ENCODE measurements around the gene SCN1B.
A peak's percentile ranks its signal among the peaks of the same experiment; 100 is the strongest.
"Not testable (repeated sequence)": the region's sequence is repeated elsewhere in the genome, so short reads cannot be mapped to it uniquely, and the experiment has no call there.

The SCN1B gene

DNA sequence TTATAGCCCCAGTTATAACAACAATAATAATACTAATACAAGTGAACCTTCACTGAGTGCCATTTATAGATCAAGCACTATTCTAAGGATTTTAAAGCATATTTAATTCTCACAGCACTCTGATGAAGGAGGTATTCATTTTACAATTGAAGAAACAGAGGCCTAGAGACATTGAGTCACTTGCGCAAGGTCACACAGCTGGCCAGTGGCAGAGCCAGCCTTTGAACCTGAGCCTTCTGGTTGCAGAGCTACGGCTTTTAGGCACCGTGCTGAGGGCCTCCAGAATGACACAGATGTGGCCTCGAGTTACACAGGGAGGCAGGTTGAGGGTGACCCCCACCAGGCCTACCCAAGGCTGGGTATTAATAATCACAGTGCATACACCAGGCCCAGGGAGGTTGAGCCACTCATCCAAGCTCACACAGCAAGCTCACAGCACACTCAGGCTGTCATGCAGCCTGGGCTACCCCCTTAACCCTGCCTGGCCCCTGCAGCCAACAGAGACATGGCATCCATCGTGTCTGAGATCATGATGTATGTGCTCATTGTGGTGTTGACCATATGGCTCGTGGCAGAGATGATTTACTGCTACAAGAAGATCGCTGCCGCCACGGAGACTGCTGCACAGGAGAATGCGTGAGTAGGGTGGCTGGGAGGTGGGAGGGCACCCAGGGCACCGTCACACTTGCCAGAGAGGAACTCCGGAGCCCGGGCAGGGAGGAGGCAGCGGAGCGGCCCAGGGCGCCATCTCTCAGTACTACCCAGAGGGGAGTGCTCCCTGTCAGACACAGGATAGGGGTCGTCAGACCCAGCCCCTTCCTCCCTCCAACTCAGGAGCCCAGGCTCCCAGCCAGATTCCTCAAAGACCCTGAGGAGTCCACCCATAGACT lies 8.6 kb downstream of the SCN1B start:
- DNase-seq = no peak

DNA sequence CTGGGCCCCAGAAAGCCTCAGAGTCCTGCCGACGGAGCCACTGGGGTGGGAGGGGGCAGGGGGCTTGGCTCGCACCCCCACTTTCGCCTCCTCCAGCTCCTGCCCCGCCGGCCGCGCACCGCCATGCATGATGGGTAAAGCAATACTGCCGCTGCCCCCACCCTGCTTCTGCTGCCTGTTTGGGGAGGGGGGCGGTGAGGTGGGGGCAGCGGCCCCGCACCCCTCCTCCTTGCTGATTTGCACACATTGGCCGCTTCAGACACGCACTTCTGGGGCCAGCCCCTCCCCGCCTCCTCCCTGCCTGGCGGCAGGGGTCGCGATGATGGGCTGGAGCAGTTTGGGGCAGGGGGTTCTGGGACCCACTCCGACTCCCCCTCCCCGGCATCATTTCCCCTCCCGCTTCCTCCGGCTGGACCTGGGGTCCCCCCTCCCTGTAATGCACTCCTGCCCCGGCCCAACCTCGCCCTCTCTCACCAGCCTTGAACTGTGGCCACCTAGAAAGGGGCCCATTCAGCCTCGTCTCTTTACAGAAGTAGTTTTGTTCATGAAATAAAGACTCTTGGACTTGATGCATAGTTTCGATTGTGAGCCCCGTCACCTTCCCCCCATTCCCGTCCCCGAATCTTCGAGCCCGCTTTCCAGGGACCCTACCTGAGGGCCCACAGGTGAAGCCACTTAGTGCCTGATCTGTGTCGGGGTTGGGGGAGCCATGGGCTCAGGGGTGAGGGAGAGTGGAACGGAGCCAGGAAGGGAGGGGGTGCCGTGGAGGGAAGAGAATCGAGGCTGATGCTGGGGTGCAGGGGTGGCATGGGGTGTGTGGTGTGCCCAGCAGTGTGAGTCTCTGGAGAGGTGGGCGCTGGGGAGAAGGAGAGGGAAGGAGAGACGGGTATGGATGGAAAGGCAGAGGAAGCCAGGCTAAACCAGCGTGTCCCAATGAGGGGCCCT lies 9.9 kb downstream of the SCN1B start:
- no peak for DNase-seq

DNA sequence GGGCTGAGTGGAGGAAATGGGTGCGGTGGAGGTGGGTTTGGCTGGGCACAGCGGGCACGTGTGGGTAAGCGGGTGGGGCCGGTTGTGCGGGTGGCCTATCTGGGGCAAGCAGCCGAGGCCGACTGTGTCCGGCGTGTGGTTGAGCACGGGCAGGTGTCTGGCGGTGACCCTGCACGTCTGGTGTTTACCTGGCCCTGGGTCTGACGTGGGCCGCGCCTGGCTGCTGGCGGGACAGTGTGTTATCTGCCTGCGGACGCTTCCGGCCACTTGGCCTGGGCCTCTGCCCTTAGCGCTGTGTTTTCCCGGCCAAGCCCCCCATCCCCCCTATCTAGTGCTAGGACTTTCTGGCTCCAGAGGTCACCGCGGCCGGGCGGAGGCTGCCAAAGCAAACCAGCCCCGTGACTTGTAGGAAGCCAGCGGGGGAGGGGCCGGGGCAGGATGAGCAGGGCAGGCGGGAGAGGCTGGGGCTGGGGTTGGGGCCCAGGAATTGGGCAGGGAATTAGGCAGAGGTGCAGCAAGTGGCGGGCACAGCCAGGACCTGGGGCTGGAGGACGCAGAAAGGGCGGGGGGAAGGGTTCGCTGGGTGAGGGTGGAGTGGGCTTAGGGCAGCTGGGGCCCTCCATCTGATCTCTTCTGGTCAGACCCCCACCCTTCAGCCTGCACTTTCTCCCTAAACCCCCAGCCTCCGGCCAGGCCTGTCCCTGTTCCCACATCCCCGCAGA lies 10.7 kb downstream of the SCN1B start:
- DNase-seq = peak in 2 of 4 experiments; percentile 9 to 21

DNA sequence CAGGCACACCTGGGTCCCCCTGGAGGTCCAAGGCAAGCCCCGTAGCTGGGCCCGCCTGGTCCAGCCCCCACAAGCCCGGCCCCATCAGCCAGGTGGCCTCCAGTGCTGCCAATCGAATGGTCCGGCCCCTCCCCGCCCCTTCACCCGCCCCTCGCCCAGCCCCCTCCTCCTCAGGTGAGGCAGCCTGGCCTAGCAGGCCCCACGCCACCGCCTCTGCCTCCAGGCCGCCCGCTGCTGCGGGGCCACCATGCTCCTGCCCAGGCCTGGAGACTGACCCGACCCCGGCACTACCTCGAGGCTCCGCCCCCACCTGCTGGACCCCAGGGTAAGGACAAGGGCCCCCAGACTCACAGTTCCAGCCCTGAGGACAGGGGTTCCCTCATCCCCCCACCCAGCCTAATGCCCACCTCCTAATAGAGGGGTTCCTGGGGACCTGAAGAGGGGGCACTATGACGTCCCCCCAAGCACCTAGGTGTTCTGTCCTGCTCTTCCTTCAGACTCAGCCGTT lies 11.3 kb downstream of the SCN1B start, which contains the start of gene HPN:
Gene HPN, plus strand, starts transcription at position 174 of the 508 bp plus-strand sequence. CDS start 786 bp downstream, outside the sequence.
- DNase-seq = no peak

DNA sequence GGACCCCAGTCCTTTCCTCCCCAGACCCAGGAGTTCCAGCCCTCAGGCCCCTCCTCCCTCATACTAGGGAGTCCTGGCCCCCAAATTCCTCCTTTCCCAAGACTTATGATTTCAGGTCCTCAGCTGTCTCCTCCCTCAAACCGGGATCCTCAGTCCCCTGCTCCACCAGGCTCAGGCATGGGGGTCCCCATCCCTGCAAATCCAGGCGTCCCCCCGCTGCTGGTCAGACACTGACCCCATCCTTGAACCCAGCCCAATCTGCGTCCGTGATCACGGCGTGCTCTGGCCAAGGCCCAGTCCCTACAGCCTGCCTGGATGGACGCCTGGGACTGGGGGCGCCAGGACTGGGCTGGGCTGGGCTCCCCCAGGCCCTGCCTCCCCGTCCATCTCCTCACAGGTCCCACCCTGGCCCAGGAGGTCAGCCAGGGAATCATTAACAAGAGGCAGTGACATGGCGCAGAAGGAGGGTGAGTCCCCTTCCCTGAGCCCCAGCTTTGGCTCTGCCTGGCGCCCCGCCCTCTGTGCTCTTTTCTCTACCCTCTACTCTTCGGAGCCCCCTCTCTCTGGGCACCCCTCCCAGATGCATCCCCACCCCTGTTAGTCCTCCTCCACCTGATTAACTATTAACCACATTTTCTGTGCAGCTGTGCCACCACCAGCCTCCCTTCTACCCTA lies 11.9 kb downstream of the SCN1B start:
- no peak for DNase-seq

DNA sequence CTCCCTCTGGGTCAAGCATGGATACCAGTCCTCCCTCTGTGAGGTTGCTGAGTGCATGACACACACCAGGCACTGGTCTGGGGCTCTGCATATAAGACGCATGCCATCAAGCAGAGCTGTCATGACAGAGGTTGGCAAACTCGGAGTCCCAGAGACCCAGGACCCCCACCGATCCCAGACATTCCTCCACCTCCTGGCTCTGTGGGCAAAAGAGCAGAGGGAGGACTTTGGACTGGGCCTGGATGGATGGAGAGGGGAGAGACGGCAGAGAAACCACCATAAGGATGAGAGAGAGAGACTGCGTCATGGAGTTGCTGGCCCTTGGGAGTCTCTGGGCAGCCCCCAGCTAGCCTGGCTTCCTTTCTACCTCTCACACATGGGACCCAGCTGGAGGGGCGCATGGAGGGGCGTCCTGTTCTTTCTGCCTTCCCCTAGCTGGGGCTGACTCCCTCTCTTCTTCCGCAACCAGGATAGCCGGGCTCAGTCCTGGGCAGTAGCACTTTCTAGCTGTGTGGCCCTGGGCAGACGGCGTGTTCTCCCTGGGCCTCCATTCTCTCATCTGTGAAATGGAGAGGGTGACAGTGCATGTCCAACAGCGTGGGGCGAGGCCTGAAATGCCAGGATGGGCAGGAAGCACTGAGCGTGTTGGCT lies 12.8 kb downstream of the SCN1B start:
- DNase-seq = no peak

DNA sequence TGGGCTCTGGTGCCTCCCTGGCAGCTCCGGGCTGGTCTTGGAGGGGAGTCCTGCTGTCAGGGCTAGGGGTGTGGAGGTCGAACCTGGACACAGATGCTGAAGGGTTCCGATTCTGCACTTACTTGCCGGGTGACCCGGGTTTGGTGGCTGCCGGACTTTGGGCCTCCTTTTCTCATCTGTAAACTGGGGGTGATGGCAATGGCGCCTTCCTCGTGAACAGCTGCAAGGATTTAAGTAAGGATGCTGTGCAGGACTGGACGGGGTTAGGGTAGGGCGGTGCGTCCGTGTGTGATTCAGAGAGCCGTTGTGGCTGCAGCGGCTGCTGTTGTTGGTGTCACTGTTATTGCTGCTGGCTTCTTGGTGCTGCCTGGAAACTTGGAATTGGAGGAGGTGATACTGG lies 13.6 kb downstream of the SCN1B start:
- no peak for DNase-seq

DNA sequence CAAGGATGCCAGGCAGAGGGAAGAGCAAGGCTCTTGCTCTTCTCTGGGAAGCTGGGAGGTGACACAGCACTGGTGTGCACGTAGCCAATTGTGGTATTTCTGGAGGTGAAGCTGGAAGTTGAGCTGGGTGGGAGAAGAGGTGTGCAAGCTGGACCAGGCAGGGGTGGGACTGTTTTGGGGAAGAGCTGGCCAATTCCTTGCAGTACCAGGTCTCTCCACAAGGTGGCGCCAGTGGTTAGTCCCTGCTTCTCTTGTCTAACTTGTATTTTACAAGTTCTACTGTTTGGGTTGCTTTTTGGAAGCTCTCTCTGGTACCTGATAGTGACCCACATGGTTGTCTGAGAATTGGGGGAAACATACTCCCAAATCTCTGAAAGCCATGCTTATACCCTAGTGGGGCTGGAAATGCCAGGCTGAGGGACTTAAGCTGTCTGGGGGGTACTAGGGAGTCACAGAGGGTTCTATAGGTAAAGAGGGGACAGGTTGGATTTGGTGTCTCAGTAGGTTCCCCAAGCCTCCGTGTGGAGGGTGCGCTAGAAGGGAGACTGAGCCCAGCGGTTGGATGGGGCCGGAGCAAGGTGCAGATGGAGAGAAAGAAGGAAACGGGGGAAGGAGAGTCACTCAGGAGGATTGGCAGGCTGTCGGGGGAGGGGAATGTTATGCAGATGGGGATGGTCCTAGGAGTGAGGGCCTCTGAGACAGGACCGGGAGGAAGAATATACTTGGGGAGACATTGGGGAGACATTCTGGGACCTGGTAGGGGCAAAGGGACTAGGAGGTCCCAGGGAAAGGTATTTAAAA lies 14.2 kb downstream of the SCN1B start:
- peak in 3 of 4 experiments; percentile 34 to 51 (median 48) for DNase-seq

DNA sequence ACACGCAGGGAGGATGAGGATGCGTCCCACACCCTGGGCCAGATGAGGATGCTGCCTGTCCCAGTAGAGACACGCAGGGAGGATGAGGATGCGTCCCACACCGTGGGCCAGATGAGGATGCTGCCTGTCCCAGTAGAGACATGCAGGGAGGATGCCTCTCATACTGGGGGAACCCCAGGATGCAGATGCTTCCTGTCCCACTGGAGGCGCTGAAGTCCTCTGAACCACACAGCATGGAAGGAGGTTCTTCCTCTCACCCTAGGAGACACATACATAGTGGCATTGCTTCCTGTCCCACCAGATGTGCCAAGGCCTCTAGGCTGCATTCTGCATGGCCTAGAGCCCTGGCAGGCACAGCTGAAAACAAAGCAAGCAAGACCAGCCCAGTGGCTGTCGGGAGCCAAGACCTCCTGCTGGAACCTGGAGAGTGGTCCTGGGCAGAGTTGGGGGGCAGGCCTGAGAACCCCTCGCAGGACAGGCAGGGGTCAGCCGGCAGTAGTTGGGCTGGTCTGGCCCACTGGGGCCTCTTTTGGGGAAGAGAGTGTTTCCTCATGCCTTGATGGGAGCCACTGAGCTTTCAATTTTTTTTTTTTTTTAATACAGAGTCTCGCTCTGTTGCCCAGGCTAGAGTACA lies 15.5 kb downstream of the SCN1B start:
- DNase-seq = peak in 1 of 4 experiments; percentile 14

DNA sequence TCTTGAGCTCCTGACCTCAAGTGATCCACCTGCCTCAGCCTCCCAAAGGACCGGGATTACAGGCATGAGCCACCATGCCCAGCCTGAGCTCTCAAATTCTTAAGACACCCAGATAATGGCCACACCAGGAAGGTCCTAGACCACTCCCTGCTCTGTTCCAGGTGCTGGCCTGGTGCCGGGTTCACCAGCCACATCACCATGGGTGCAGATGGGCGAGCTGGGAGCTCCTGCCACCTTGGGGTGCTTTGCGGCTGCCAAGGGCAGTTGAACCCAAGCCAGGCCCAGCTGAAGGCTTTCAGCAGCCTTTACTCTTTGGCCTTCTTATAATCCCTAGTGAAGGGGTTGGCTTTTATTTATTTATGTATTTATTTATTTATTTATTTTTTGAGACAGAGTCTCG lies 16.2 kb downstream of the SCN1B start:
- DNase-seq = no peak

DNA sequence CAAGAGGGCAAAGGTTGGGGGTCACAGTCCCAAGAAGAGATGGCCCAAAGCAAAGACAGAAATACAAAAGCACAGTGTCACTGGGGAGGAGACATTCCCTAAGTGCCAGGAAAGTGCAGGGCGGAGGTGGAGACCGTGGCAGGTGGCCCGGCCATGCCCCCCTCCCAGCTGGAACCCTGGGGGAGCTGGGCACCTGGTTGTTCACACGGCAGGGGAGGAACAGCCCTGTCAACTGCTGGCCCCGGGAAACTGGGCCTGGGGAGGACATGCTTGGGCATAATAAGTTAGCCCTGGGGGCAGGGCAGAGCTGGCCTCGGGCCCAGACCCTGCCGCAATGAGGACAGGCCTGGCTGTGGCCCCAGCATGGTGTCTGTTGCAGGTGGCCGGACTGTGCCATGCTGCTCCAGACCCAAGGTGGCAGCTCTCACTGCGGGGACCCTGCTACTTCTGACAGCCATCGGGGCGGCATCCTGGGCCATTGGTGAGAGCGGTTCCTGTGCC lies 18.7 kb downstream of the SCN1B start:
- no peak for DNase-seq

DNA sequence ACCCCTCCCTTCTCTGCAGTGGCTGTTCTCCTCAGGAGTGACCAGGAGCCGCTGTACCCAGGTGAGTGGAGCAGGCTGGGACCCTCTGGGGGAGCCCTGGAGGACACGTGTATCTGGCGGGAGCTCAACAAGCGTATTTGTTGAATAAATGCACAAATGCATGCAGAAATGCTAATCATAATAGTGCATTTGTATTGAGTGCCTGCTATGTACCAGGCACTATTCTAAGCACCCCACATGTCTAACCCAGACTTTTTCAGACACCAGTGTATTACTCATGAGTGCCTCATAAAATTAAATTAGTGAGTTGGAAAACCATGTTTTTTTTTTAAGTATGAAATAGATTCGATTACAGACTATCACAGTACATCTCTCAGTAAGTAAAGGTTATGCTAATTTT lies 19.2 kb downstream of the SCN1B start:
- no peak for DNase-seq

DNA sequence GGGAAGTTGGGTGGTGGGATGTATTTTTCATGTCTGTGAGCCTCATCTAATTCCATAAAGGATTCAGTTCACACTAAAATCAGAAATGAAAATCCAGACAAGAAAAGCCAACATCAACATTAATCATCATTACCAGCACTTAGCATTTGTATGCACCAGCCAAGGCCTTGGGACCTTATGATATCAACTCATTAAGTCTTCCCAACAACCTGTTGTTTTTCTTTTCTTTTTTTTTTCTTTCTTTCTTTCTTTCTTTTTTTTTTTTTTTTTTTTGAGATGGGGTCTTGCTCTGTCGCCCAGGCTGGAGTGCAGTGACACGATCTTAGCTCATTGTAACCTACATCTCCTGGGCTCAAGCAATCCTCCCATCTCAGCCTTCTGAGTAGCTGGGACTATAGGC lies 20.4 kb downstream of the SCN1B start:
- not testable (repeated sequence) for DNase-seq

DNA sequence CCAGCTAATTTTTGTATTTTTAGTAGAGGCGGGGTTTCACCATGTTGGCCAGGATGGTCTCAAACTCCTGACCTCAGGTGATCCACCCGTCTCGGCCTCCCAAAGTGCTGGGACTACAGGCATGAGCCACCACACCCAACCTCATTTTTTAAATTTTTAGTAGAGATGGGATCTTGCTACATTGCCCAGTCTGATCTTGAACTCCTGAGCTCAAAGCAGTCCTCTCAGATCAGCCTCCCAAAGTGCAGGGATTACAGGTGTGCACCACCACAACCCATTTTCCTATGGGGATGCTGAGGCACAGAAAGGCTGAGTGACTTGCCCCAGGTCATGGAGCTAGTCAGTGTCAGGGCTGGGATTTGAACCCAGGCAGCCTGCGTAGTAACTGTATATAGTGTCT lies 21.0 kb downstream of the SCN1B start:
- DNase-seq = not testable (repeated sequence)

DNA sequence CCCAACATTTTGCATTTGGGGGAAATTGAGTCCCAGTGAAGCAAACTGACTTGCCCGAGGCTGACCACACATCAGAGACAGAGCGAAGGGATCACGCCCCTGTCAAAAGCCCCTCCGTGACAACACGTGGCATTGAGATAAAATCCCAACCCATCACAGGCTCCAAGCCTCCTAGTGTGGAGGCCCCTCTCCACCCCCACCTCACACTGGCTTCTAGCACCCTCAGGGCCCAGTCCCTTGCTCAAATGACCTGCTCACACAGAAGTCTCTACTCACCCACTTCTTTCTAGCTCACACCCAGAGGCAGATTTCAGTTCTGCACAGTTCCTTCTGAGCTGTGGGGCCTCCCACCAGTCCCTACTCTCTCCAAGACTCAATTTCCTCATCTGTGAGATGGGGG lies 21.5 kb downstream of the SCN1B start:
- DNase-seq = no peak

DNA sequence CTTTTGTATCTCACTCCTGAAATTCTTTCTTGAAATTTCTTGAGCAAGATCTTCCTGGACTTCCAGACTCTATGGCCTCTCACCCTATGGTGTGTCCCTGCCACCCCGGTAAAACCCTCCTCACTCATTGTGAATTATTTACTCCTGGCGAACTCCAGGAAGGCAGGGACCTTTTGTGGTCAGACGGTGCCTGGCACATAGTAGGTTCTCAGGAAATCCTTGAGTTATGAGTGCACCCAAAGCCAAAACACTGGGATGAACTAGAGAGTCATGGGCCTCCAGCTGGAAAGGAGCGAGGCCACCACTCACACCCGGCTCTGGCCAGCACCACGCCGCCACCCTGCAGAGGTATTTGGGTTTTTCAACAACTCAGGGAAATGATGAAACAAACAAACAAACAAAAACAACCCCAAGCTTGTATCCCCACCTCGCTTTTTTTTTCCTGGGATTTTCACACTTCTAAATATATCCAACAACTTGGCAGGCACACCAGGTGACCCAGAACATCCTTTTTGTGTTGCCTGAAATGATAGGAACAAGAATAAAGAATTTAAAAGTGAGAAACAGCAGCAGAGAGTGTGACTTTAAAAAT lies 22.4 kb downstream of the SCN1B start:
- no peak for DNase-seq

DNA sequence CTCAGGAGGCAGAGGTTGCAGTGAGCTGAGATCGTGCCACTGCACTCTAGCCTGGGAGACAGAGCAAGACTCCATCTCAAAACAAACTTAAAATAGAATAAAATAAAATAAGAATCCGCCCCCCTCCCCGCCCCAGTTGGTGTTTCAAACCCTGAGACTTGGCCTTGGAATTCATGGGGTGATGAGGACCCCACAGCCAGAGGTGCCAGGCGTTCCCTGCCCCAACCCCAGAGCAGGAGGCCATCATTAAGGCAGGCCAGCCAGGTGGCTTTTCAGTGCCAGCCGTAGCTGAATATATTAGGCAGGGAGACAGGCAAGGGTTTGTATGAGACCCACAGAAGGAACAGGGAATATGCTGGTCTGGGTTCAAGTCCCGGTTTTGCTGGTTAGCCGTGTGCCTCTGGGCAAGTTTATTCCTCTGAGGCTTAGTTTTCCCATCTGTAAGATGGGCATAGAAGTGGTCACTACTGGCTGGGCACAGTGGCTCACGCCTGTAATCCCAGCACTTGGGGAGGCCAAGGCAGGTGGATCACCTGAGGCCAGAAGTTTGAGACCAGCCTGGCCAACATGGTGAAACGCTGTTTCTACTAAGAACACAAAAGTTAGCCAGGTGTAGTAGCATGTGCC lies 23.5 kb downstream of the SCN1B start:
- DNase-seq = no peak

DNA sequence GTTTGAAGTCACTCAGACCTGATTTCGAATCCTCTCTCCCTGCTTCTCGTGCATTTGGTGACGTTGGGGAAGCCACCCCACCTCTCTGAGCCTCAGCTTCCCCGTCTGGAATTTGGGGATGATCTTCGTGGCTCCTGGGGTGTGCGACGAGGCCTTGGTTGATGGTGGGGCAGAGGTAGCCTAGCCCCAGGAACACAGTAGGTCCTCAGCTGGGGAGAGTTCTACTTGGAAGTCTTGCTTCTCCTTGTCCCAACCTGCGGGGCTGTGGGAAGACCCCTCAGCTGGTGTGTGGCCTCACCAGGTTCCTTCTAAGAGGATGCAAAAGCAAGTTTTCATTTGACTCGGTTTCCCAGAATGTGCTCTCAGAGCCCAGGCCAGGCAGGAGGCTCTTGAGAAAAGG lies 24.4 kb downstream of the SCN1B start:
- DNase-seq = no peak

DNA sequence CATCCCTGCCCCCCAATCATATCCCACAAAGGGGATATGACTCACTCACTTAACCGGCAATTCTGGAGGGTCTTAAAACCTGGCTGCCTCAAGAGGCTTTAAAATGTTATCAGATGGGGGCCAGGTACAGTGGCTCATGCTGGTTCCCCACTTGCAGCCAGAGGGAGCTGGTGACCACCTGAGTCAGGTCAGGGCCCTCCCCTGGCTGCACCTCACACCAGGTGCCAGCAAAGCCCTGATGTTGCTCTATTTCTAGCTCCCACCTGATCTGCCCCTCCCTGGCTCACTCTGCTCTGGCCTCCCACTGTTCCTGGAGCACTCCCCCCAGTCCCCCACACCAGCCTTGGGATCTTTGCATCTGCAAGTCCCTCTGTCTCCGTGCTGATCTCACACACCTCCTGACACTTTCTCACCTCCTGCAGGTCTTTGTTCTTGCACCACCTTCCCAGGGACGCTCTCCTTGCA lies 25.5 kb downstream of the SCN1B start:
- DNase-seq = no peak
